ENCODE data around the gene LNPEP. TPM values are rescaled to one million over a fixed set of nuclear protein-coding genes. Genes with fewer than 3 reads are reported as not detected.

The LNPEP gene
- total RNA-seq, 1 experiment from 2014 or later: 6.4 TPM

GRCh38 chr5:96942911-96943310 lies 7.0 kb downstream of the LNPEP start:
- Mint-ChIP-seq H3K27ac (no peak overlapping the region), H3K36me3 (no peaks in the 10 kb centered on the region), H3K4me3 (no peak overlapping the region), H3K9me3 (no peaks in the 10 kb centered on the region), H3K4me1 (peaks cover 11% of the 10 kb centered on the region), H3K27me3 (ENCODE audit: low read depth) (peaks cover under 1% of the 10 kb centered on the region)
- CTCF ChIA-PET: no interaction called here
- no peak for DNase-seq (ENCODE audit: low spot score)
- POLR2A ChIA-PET: no interaction called here
- no peak for ATAC-seq
- TF ChIP-seq USF1 (CRISPR knock-in tag; IDR thresholded peaks at IDR 0.05): no peak
- no peak for TF ChIP-seq KAT7 (CRISPR knock-in tag; IDR thresholded peaks at IDR 0.05; ENCODE audit: borderline replicate concordance)
- TF ChIP-seq ERG (CRISPR knock-in tag; IDR thresholded peaks at IDR 0.05): no peak
- TF ChIP-seq, protein P1, sequence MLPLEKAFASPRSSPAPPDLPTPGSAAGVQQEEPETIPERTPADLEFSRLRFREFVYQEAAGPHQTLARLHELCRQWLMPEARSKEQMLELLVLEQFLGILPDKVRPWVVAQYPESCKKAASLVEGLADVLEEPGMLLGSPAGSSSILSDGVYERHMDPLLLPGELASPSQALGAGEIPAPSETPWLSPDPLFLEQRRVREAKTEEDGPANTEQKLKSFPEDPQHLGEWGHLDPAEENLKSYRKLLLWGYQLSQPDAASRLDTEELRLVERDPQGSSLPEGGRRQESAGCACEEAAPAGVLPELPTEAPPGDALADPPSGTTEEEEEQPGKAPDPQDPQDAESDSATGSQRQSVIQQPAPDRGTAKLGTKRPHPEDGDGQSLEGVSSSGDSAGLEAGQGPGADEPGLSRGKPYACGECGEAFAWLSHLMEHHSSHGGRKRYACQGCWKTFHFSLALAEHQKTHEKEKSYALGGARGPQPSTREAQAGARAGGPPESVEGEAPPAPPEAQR (CRISPR knock-in tag; IDR thresholded peaks at IDR 0.05): no peak
- no peak for TF ChIP-seq FOXJ3 (CRISPR knock-in tag; IDR thresholded peaks at IDR 0.05; ENCODE audit: borderline replicate concordance)
- no peak for TF ChIP-seq ATF1 (CRISPR knock-in tag; IDR thresholded peaks at IDR 0.05)
- no peak for TF ChIP-seq SP1 (CRISPR knock-in tag; conservative IDR thresholded peaks at IDR 0.05)
- TF ChIP-seq JAZF1 (CRISPR knock-in tag; IDR thresholded peaks at IDR 0.05): no peak
- TF ChIP-seq ATF3 (CRISPR knock-in tag; conservative IDR thresholded peaks at IDR 0.05): no peak
- TF ChIP-seq RORB (CRISPR knock-in tag; IDR thresholded peaks at IDR 0.05): no peak
- no peak for TF ChIP-seq ZNF232 (CRISPR knock-in tag; IDR thresholded peaks at IDR 0.05)
- no peak for TF ChIP-seq NR1H2 (CRISPR knock-in tag; IDR thresholded peaks at IDR 0.05)
- TF ChIP-seq ETV6 (CRISPR knock-in tag; IDR thresholded peaks at IDR 0.05): no peak

DNA sequence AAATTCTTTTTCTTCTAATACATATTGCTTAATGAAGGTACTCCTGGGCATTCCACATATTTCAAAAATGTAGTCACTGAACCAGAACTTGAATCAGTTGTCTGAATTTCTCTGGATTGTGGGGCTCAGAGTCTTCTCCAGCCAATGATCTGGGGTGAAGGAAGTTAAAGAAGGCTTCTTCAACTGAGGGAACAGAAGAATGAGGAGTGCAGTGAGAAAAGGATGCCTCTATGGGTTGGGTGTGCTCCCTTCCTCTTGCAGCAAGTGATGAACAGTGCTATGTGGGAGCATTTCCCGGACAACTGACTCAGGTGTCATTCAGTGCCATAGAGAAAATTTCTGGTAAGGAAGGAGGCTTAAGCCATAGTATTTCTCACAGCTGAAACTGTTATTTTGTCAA lies 7.9 kb downstream of the LNPEP start:
- Mint-ChIP-seq H3K27me3 (ENCODE audit: low read depth) (no peaks in the 10 kb centered on the region), H3K9me3 (no peaks in the 10 kb centered on the region), H3K27ac (peak overlapping the region; percentile 54; the same call in 1 of the 2 replicates), H3K36me3 (no peaks in the 10 kb centered on the region), H3K4me1 (peaks cover 11% of the 10 kb centered on the region), H3K4me3 (no peak overlapping the region)
- ChIA-PET POLR2A (no interaction called here), CTCF (no interaction called here)
- DNase-seq (ENCODE audit: low spot score): no peak
- TF ChIP-seq SOX15 (CRISPR knock-in tag; IDR thresholded peaks at IDR 0.05) (no peak), ELF4 (CRISPR knock-in tag; IDR thresholded peaks at IDR 0.05; ENCODE audit: low read depth) (no peak), ZNF425 (CRISPR knock-in tag; conservative IDR thresholded peaks at IDR 0.05) (no peak)
- ATAC-seq: no peak

DNA sequence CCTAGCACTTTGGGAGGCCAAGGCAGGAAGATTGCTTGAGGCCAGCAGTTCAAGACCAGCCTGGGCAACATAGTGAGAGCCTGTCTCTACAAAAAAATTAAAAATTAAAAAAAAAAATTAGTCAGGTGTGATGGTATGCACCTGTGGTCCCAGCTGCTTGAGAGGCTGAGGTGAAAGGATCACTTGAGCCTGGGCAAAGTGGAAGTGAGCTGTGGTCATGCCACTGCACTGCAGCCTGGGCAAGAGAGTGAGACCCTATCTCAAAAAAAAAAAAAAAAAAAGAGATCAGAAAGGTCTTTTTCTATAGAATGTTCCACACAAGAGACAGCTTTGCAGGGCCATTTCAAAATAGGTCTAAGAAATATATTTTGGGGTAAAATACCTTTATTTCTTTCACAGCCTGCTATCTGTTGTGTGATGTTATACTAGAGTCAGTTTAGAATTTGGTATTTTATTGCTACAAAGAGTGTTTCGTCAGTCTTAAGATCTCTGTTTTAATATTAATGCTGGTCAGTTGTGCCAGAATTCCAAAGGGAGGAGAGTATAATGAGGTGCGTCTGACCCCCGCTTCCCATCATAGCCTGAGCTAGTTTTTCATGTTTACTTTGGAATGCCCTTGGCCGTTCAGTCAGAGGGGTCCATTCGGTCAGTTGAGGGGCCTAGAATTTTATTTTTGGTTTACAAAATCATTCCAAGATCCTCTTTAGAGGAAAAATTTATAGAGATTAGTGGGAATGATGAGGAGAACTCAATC lies 9.4 kb downstream of the LNPEP start:
- Mint-ChIP-seq H3K9me3 (peaks cover 15% of the 10 kb centered on the region), H3K36me3 (peaks cover 13% of the 10 kb centered on the region), H3K27ac (no peak overlapping the region), H3K27me3 (ENCODE audit: low read depth) (no peaks in the 10 kb centered on the region; the same call in 1 of the 2 replicates), H3K4me1 (peaks cover 14% of the 10 kb centered on the region), H3K4me3 (no peak overlapping the region)
- 0 out of 2 replicates have a peak, but pooled peaks have one; percentile 21 for TF ChIP-seq ZNF121 (CRISPR knock-in tag; IDR thresholded peaks at IDR 0.05)
- TF ChIP-seq ZNF416 (CRISPR knock-in tag; IDR thresholded peaks at IDR 0.05): no peak
- ChIA-PET POLR2A (interaction anchor here (0.6 kb wide), 1 partner anchor 61 kb away, joined by 3 read pairs; no protein-coding TSS in a partner anchor), CTCF (interaction anchor here (0.6 to 0.7 kb wide), 2 partner anchors 13 to 79 kb away, joined by 3 to 4 read pairs; no protein-coding TSS in a partner anchor)
- ATAC-seq (no peak), DNase-seq (ENCODE audit: low spot score) (no peak)

Data from WTC11 (cell line).